SHP77 (cell line): Measurements from ENCODE around the gene TNNT2.

ENCODE experiments used
- DNase-seq, 2 experiments: peaks; one replicate each; lab custom pipeline; 2025; lab: John Stamatoyannopoulos, UW

The TNNT2 gene

DNA sequence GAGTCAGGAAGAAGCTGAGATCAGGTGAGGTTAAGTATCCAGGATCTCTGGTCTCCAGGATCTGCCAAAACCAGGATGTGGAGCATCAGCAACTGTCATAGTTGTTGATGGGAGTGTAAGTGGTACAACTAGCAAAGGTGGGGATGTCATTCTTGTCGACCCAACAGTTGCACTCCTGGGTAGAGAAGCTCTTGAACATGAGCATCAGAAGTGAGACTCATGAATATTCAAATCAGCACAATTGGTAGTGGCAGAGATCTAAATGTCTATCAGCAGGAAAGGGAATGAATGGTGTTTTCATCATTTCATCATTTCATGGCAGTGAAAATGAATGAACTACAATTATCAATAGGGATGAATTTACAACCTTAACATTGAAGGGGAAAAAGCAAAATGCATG, 25.9 kb upstream of the TNNT2 start:
- DNase-seq, result no peak

GRCh38 chr1:201401700-201402099, 24.2 kb upstream of the TNNT2 start:
- DNase-seq, result no peak

DNA sequence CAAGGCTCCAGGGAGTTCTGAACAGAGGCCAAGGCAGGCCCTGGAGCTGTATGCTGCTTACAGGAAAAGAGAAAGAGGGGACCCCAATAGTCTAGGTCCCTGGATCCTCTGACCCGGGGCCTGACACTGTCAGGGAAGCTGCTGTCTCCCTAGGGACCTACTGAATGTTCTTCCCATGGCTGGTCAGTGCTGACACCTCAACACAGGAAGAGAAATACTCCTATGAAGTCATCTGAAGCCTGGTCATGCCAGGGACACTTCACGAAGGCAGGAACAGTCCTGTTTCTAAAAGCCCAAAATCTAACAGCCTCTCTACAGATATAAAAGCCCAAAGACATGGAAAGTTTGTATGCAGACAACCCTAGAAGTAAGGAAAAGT, 23.4 kb upstream of the TNNT2 start:
- DNase-seq, result no peak

- no peak for DNase-seq
Observed at GRCh38 chr1:201400212-201400851, 22.9 kb upstream of the TNNT2 start.

- no peak for DNase-seq
Observed at GRCh38 chr1:201399352-201400126, 22.1 kb upstream of the TNNT2 start.

GRCh38 chr1:201399018-201399351, 21.5 kb upstream of the TNNT2 start, which contains the start of gene LAD1:
TSS of gene LAD1 (minus strand) at chr1:201399324. CDS start at chr1:201399306, 18 bp downstream.
- no peak for DNase-seq

GRCh38 chr1:201397675-201398074, 20.2 kb upstream of the TNNT2 start:
- DNase-seq, result no peak

GRCh38 chr1:201396861-201397464, 19.5 kb upstream of the TNNT2 start:
- DNase-seq, result peak; percentile 13 to 60

DNA sequence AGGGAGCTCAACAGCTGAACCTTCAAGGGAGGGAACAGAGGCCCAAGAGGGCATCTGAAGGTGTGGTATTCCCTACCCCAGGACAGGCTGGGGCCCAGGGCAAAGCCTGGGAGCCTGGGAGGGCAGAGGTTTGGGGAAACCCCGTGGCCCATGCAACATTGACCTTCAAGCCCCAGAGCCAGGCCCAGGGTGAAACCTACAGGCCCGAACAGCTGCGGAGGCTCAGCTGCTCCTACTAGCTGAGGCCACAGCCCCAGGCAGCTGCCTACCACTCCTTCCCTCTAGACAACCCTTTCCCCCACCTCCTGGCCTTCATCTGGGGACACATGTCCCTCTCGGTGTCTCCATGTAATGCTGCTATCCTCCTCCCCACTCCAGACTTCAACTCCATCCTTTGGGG, 18.5 kb upstream of the TNNT2 start:
- DNase-seq, result no peak

DNA sequence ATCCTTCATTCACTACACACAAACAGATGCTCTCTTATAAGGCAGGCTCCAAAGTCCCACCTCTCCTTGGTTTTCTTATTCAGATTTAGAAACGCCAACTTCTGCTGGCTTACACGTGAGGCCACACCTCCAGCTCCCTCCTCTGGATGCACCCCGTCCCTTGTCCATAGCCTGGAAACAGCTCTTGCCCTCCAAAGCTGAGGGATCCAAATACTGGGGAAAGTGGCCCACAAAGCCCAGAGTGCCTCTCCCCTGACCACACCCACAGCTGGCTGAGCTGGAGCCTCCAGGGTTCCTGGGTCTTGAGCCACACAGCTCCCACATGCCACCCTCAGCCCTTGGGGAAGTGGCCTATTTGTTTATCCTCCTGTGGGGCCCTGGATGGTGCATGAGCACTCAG, 17.1 kb upstream of the TNNT2 start:
- DNase-seq, result no peak

DNA sequence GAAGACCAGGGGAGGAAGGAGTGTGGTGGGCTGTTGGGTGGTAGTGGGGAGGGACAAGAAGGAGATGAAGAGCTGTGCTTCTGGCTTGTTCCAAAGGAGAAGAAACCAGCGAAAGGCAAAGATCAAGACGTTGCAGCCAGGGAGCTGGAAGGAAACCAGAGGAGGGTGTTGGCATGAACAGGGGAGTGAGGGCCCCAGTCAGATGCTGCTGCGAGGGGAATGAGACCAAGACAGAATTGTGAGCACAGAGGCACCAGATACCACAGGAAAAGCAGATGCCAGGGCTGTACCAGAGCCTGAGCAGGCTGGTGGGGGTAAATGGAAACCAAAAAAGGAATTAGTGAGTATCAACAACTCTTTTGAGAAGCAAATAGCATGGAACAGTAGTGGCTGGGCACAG, 15.6 kb upstream of the TNNT2 start:
- no peak for DNase-seq

DNA sequence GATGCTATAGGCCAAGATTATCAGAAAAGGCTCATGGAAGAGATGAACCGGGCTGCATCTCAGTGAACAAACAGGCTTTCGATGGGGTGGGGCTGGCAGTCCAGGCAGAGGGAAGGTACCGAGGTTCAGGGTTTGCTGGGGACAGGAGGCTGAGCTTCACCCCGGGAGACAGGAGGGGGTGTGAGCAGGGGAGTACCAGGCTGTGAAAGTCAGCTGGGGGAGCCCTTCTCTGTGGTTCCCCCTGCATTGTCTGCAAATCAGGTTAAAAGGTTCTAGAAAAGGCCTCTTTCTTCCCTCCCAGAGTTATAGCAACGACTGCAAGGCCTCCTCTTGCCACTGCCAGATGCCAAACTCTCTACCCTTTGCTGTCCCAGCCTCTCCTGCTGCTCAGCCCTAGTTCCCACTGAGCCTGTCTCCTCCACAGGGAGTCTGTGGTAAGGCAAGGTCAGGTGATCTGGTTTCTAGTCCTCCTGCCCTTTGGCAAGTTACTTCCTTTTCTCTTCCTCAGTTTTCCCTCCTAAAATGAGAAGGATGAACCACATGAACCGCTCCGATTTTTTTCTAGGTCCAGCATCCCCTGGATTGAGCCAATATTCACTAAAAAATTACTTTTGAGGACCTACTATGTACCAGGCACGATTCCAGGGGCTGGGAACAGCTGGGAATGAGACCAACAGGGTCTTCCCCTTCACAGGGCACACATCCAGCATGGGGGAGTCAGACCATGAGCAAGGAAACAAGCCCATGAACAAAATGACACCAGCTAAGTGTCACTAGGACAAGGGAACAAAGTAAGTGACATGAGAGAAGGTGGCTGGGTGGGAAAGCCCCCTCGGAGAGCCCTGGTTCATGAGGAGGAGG, 14.4 kb upstream of the TNNT2 start:
- DNase-seq, result no peak

GRCh38 chr1:201391225-201391624, 13.7 kb upstream of the TNNT2 start:
- no peak for DNase-seq

DNA sequence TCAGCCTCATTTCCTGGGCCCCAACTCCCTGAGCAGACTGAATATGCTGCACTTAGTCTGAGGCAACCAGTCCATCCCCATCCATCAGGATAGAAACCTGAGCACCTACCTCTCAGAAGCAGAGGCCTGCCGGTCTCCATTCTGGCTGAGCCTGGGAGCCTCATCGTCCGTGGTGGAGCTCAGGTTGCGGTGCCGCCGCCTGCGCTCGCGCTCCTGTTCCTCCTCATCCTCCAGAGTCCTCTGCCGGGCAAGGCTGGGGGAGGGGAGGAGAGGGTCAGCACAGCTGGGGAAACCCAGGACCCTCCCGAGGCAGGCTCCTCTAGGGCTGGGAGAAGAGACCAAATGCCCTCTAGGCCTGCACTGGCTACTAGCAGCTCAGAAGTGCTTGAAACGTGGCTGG, 11.6 kb upstream of the TNNT2 start:
- no peak for DNase-seq

DNA sequence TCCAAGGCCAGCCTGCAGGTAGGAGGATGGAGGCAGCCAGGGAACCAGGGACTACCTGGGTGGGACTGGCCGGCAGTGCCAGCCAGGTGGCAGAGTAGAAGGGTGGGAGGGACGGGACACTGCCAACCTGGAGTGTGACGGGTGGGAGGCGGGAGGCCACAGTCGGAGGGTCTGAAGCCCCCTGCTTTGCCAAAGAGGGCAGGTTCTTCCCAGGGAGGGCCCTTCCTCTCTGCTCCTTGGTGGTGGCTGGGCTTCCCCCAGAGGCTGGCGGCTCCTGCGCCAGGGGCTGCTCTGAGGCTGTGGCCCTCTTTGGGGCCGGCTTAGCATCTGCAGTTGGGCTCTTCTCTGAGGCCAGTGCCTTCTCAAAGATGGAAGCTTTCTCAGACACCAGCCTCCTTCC, 8.7 kb upstream of the TNNT2 start:
- DNase-seq, result no peak

DNA sequence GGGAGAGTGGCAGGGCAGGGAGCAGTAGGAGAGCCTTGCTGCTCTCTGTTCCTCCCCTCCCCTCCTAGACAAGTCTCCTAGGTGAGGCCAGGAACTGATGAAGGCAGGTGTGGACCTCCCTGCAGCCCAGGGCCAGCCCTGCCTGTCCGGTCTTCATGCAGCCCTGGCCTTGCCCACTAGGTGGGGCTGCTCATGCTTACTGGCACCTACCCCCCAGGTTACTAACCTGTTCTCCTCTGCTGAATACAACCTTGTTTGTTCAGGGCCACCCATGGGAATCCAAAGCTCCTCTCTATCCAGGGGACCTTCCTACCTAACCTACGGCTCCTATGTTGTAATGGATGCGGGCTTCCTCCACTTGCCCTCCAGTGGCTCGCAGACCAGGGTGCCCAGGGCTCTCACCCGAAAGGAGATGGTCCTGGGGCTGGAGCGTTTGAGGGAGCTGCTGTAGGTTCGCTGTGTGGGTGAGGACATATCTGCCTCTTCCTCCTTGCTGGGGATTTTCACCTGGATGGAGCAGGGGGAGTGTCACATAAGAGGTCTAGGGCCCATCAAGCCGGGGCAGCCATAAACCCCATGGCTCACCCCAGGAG, 7.9 kb upstream of the TNNT2 start:
- peak; percentile 41 to 43 for DNase-seq

GRCh38 chr1:201384406-201384782, 6.9 kb upstream of the TNNT2 start:
- no peak for DNase-seq

GRCh38 chr1:201383647-201384405, 6.3 kb upstream of the TNNT2 start:
- DNase-seq, result peak; percentile 79 to 80

GRCh38 chr1:201381130-201381529, 3.6 kb upstream of the TNNT2 start:
- no peak for DNase-seq

DNA sequence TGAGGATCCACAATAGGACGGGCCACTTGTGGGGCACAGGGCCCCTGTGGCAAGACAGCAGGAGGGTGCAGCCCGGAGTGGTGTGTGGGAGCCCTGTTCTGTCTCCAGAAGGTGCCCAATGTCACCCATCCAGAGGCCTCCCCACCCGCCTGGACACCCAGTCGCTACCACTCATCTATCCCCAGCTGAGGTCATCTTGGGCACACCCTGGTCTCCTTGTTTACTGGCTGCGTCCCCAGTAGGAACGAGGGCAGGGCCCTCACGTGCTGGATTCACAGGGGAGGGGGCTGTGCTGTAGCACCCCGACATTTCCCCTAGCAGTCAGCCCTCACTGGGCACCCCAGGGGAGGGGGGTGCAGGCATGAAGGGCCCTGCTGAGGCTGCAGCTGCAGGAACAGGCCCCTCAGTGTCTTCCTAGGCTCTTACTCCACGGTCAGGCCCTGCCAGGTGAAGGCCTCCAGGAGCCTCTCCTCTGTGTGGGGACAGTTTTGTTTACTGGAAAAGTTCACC, 2.3 kb upstream of the TNNT2 start:
- no peak for DNase-seq

GRCh38 chr1:201378804-201379203, 1.3 kb upstream of the TNNT2 start:
- DNase-seq, result no peak
